Loucy (cell line): ENCODE data around the gene SRC.
A peak's percentile ranks its signal among the peaks of the same experiment; 100 is the strongest.

Experiments
- EZH2phosphoT487 ChIP-seq: fragments of 200-600 bp; IDR thresholded peaks from 2 replicates; pipeline ENCODE4 v1.6.1; 2018; ENCODE audit warnings: antibody characterized with exemption, mild to moderate bottlenecking, moderate library complexity, borderline replicate concordance
- TF ChIP-seq, protein P1 (sequence below): fragments of 200-600 bp; sonication (generic); conservative IDR thresholded peaks from 2 replicates; pipeline ENCODE4 v1.5.1; 2014; ENCODE audit warnings: mild to moderate bottlenecking, antibody characterized with exemption, low read length

DNA sequence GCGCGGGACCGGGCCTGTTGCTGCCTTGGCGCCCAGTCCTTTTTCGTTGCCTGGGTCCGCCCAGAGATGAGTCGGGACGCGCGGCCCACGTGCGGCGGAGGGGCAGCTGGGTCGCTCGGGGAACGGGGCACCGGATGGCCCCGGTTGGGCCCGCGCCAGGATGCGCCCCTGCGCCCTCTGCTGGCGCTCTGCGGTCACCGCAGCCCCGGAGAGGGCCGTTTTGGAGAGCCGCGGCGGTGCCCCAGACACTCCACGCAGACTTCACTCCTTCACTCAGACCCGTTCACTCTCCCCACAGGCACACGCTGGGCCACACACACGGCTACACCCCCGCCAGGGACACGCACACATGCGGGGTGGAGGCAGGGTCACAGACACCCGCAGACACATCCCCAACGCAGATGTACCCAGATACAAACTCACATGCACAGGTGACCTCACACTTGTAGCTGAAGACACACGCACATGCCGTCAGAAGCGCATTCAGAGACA, 38.8 kb downstream of the SRC start:
- TF ChIP-seq, protein P1, sequence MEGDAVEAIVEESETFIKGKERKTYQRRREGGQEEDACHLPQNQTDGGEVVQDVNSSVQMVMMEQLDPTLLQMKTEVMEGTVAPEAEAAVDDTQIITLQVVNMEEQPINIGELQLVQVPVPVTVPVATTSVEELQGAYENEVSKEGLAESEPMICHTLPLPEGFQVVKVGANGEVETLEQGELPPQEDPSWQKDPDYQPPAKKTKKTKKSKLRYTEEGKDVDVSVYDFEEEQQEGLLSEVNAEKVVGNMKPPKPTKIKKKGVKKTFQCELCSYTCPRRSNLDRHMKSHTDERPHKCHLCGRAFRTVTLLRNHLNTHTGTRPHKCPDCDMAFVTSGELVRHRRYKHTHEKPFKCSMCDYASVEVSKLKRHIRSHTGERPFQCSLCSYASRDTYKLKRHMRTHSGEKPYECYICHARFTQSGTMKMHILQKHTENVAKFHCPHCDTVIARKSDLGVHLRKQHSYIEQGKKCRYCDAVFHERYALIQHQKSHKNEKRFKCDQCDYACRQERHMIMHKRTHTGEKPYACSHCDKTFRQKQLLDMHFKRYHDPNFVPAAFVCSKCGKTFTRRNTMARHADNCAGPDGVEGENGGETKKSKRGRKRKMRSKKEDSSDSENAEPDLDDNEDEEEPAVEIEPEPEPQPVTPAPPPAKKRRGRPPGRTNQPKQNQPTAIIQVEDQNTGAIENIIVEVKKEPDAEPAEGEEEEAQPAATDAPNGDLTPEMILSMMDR = peak; percentile 72
- no peak for TF ChIP-seq EZH2phosphoT487
